ENCODE results near the gene YPEL2. TPM values are rescaled to one million over a fixed set of nuclear protein-coding genes. Genes with fewer than 3 reads are reported as not detected.
A peak's percentile ranks its signal among the peaks of the same experiment; 100 is the strongest.

Gene YPEL2
- total and polyA plus RNA-seq, 8 donors, result 6.7 to 28.7 (median 12.7) TPM

GRCh38 chr17:59361916-59362810 lies 30.7 kb downstream of the YPEL2 start:
- H3K4me3 ChIP-seq, result no peak overlapping the region
- H3K27ac ChIP-seq, result peak overlapping the region in 2 of 4 donors; percentile 30 to 42
- H3K27me3 ChIP-seq, result no peaks in the 10 kb centered on the region
- H3K4me1 ChIP-seq, result peaks cover 25 to 55% (median 33%) of the 10 kb centered on the region in 3 donors
- no peak for TF ChIP-seq CTCF (IDR thresholded peaks at IDR 0.05)
- ATAC-seq (peak in 1 of 4 donors; percentile 7), DNase-seq (no peak), FAIRE-seq (no peak)
- 69 to 70% methylated on average over 7 of the region's 7 CpGs for WGBS, 2 donors
- no peaks in the 10 kb centered on the region for H3K36me3 ChIP-seq
- intact Hi-C loops (cut with DNase I), result no loop called here
- H3K9me3 ChIP-seq, result no peaks in the 10 kb centered on the region

GRCh38 chr17:59362811-59363205 lies 31.4 kb downstream of the YPEL2 start:
- Histone ChIP-seq H3K4me1 (peaks cover 31 to 58% (median 38%) of the 10 kb centered on the region in 3 donors), H3K27ac (peak overlapping the region in 2 of 4 donors; percentile 30 to 42), H3K27me3 (no peaks in the 10 kb centered on the region), H3K36me3 (no peaks in the 10 kb centered on the region), H3K4me3 (no peak overlapping the region), H3K9me3 (no peaks in the 10 kb centered on the region)
- WGBS, 2 donors, result 76 to 89% methylated on average over 2 of the region's 2 CpGs
- DNase-seq, result no peak
- intact Hi-C loops (cut with DNase I), result no loop called here
- no peak for ATAC-seq
- TF ChIP-seq CTCF (IDR thresholded peaks at IDR 0.05), result no peak
- FAIRE-seq, result no peak

- DNase-seq (no peak), ATAC-seq (no peak), FAIRE-seq (no peak)
- WGBS, 2 donors, result 22 to 28% methylated on average over 4 of the region's 4 CpGs
- no peak overlapping the region for H3K4me3 ChIP-seq
- H3K27me3 ChIP-seq, result no peaks in the 10 kb centered on the region
- intact Hi-C loops (cut with DNase I), result loop anchor here in 1 of 3 donors (5.0 kb wide), 1 partner anchor 33 kb away; the partner anchor contains the start of gene YPEL2
- H3K36me3 ChIP-seq, result no peaks in the 10 kb centered on the region
- TF ChIP-seq CTCF (IDR thresholded peaks at IDR 0.05), result no peak
- H3K4me1 ChIP-seq, result peaks cover 58 to 85% (median 64%) of the 10 kb centered on the region in 3 donors
- no peaks in the 10 kb centered on the region for H3K9me3 ChIP-seq
- peak overlapping the region; percentile 65 to 83 (median 76) for H3K27ac ChIP-seq
Observed at GRCh38 chr17:59365383-59365981, 34.0 kb downstream of the YPEL2 start.

GRCh38 chr17:59366040-59366757 lies 34.7 kb downstream of the YPEL2 start:
- TF ChIP-seq CTCF (IDR thresholded peaks at IDR 0.05), result no peak
- Histone ChIP-seq H3K9me3 (no peaks in the 10 kb centered on the region), H3K36me3 (no peaks in the 10 kb centered on the region), H3K4me1 (peaks cover 65 to 87% (median 72%) of the 10 kb centered on the region in 3 donors), H3K27ac (peak overlapping the region; percentile 65 to 83 (median 76)), H3K27me3 (no peaks in the 10 kb centered on the region), H3K4me3 (peak overlapping the region in 1 of 4 donors; percentile 5)
- intact Hi-C loops (cut with DNase I), result loop anchor here in 1 of 3 donors (5.0 kb wide), 1 partner anchor 34 kb away; the partner anchor contains the start of gene YPEL2
- FAIRE-seq, result no peak
- peak in 4 of 6 donors; percentile 38 to 61 (median 54) for DNase-seq
- ATAC-seq, result peak; percentile 29 to 48 (median 38)
- 6 to 7% methylated on average over 10 of the region's 10 CpGs for WGBS, 2 donors

All from pancreas (tissue), 10 donors.